SK-N-MC (cell line): Measurements from ENCODE around the gene TEAD2.

ENCODE experiments used
- DNase-seq: peaks from one replicate; pipeline ENCODE4 v3.0.0-alpha.2; 2011; ENCODE audit warnings: low read depth, low spot score
- H3K27ac ChIP-seq: fragments of 200-600 bp; sonication (generic); 2 replicates; pipeline ENCODE4 v1.5.1; 2016; ENCODE audit warnings: mixed run types
- H3K36me3 ChIP-seq: fragments of 200-600 bp; sonication (generic); 2 replicates; pipeline ENCODE4 v1.6.1; 2017; ENCODE audit warnings: antibody characterized with exemption, low read length, mixed read lengths; ENCODE audit not compliant: insufficient read depth
- H3K4me3 ChIP-seq: fragments of 200-600 bp; sonication (generic); 2 replicates; pipeline ENCODE4 v1.5.1; 2016
- H3K9ac ChIP-seq: fragments of 200-600 bp; sonication (generic); 2 replicates; pipeline ENCODE4 v1.8.0; 2017; ENCODE audit warnings: mixed run types, mixed read lengths; ENCODE audit not compliant: insufficient read length
- H3K9me3 ChIP-seq: fragments of 200-600 bp; sonication (generic); 2 replicates; pipeline ENCODE4 v1.6.1; 2017; ENCODE audit warnings: low read depth, mild to moderate bottlenecking, antibody characterized with exemption, low read length, moderate library complexity, mixed read lengths
- EZH2 ChIP-seq: fragments of 200-600 bp; sonication (generic); IDR thresholded peaks from one replicate; pipeline ENCODE4 v1.6.1; 2017; ENCODE audit warnings: antibody characterized with exemption
- FOXP2 ChIP-seq: optimal IDR thresholded peaks from 2 replicates; pipeline ENCODE3; 2011; ENCODE audit warnings: mild to moderate bottlenecking, moderate library complexity; ENCODE audit not compliant: insufficient read depth; ENCODE audit errors: extremely low read length, control extremely low read depth
- POLR2AphosphoS5 ChIP-seq: IDR thresholded peaks from 2 replicates; pipeline ENCODE4 v1.6.1; 2012; ENCODE audit warnings: mild to moderate bottlenecking, low read depth, low read length, borderline replicate concordance

Gene TEAD2

DNA sequence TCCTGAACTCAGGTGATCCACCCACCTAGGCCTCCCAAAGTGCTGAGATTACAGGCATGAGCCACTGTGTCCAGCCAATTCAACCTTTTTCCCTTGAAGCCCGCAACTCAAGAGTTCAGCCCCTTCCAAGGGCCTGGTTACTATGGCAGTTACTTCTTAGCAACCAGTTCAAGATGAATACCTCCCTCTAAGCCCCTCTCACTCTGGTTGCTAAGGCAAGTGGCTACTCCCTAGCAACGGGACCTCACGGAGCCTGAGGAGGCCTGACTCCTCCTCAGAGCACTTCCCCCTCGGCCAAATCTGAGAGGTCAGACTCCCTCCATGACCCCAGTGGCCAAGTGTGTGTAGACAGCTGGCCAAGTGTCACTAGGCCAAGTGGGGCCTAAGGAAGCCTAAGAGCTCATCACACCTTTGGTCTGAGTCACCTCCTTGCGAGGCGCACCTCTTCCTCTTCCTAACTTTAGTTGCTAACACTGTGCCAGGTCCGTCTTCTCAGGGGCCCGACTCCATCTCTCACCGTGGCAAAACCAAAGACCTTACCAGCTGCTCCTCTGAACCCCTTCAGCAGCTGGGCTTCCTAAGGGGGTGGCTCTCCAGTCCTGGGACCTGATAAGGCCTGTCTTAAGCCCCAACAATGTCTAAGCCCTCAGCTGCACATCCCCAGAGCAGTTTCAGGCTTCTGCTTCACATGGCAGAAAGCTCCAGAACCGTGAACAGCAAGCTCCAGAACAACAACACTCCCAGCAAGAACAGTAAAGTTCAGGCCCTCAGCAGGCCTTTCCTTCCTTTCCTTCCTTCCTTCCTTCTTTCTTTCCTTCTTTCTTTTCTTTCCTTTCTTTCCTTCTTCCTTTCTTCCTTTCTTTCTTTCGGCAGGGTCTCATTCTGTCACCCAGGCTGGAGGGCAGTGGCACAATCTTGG lies 17.5 kb downstream of the TEAD2 start:
- Histone ChIP-seq H3K36me3 (peaks cover 88% of the 10 kb centered on the region), H3K4me3 (no peak overlapping the region), H3K9ac (no peak overlapping the region), H3K9me3 (no peaks in the 10 kb centered on the region), H3K27ac (no peak overlapping the region)
- TF ChIP-seq EZH2 (no peak), POLR2AphosphoS5 (no peak), FOXP2 (no peak)
- no peak for DNase-seq

DNA sequence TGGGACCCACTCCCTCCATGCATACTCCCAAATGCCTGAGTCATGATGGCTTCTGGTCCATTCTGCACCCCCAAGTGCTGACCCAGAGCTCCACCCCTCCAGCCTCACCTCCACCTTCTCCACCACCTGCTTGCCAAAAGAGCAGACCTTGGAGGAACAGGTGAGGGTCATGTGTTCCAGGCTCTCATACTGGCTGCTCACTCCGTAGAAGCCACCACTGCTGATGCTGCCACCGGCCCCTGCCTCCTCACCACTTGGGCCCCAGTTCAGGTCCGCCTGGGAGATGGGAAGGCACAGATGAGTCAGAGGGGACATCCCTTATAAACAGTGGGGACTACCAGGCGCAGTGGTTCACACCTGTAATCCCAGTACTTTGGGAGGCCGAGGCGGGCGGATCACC lies 19.1 kb downstream of the TEAD2 start:
- Histone ChIP-seq H3K36me3 (peaks cover 72% of the 10 kb centered on the region), H3K27ac (no peak overlapping the region; the same call in 1 of the 2 replicates)

DNA sequence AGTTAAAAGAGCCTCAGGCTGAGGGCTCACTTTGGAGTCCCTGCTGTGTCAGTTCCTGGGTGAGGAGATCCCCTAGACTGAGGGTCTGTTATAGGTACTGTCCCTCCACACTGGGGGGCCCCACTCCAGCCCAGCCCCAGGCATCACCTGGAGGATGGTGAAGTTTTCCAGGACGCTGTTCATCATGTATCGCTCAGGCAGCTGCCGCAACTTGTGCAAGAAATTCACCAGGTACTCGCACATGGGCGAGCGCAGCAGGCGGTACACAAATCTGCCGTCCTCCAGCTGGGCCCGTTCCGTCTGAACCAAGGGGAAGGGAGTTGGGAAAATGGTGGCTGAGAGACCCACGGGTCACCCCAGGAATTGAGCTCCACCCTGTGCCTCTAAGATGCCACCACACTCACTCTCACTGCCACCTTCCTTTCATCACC lies 19.9 kb downstream of the TEAD2 start:
- peaks cover 64% of the 10 kb centered on the region for H3K36me3 ChIP-seq
- no peak for TF ChIP-seq EZH2
- no peak for TF ChIP-seq POLR2AphosphoS5
- TF ChIP-seq FOXP2: no peak
- H3K9ac ChIP-seq: no peak overlapping the region
- no peaks in the 10 kb centered on the region for H3K9me3 ChIP-seq
- H3K4me3 ChIP-seq: no peak overlapping the region
- DNase-seq: no peak
- peak overlapping the region; percentile 80 for H3K27ac ChIP-seq

More for the DNA sequence above, 19.1 kb downstream of the TEAD2 start:
- Histone ChIP-seq H3K9ac (no peak overlapping the region), H3K4me3 (no peak overlapping the region), H3K9me3 (no peaks in the 10 kb centered on the region)
- TF ChIP-seq EZH2 (no peak), POLR2AphosphoS5 (no peak), FOXP2 (no peak)
- DNase-seq: no peak

DNA sequence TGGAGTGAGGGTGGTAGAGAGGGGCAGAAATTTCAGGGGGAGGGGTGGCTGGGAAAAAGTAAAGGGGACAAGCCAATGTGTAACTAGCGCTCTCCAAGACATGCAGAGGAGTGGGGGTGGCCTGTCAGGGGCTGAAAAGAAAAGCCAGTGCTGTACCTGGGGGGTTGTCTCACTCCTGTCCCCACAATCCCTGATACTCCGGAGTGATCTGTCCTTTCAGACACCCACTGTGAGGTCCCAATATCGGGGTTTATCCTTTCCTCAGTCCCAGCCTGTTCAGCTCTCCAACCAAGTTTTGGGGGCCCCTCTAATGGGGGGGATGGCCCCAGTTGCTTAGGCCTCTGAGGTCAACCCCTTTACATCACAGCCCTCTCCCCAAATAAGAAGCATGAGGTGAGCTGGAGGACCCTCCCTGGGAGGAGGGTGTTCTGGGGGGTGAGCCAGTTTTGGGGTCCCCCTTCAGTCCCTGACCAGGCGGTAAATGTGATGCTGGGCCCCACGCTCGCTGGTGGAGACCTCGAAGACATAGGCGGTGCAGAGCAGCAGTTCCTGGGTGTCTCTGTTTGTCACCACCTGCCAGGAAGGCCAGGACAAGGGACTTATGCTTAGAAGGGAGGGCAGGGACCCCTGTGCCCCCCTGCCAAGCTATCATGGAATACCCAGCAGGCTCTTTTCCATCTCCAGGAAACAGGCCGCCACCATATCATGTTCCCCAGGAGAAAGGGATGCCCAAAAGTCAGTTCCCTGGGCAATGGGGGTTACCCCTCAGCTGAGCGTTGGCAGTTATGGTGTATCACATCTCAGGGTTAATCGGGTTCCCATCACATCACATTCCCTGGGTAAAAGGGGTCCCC lies 21.1 kb downstream of the TEAD2 start:
- Histone ChIP-seq H3K9me3 (no peaks in the 10 kb centered on the region), H3K4me3 (peak overlapping the region; percentile 76), H3K27ac (peak overlapping the region; percentile 95), H3K9ac (peak overlapping the region; percentile 49), H3K36me3 (peaks cover 52% of the 10 kb centered on the region)
- no peak for DNase-seq
- TF ChIP-seq FOXP2 (no peak), EZH2 (no peak), POLR2AphosphoS5 (no peak)

DNA sequence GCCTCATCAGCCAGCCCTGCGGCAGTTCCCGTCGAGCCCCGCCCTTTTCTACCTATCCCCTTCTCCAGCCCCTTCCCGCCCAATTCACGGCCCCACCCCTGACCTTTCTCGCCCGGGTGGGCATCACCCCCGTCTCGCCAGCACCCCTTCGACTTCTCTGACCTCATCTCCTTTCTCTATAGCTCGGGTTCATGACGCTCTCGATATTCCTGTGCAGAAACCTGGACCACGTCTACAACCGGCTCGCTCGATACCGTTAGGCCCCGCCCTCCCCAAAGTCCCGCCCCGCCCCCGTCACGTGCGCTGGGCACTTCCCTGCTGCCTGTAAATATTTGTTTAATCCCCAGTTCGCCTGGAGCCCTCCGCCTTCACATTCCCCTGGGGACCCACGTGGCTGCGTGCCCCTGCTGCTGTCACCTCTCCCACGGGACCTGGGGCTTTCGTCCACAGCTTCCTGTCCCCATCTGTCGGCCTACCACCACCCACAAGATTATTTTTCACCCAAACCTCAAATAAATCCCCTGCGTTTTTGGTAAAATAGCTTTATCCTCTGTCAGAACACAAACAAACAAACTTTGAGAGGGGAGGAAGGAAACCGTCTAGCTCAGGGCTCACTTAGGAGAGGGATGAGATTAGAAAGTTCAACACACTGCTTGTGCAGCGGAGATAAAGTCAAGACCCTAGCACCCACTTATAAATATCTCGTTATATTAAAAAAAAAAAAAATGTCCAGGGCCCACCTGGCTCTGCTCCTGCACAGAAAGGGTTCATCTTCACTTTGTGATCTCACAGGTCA lies 21.9 kb downstream of the TEAD2 start:
- Histone ChIP-seq H3K36me3 (peaks cover 47% of the 10 kb centered on the region), H3K9me3 (no peaks in the 10 kb centered on the region), H3K27ac (peak overlapping the region; percentile 95), H3K4me3 (peak overlapping the region; percentile 76), H3K9ac (peak overlapping the region; percentile 49)
- TF ChIP-seq FOXP2: peak; percentile 93
- no peak for TF ChIP-seq EZH2
- TF ChIP-seq POLR2AphosphoS5: peak; percentile 68
- peak; percentile 44 for DNase-seq

DNA sequence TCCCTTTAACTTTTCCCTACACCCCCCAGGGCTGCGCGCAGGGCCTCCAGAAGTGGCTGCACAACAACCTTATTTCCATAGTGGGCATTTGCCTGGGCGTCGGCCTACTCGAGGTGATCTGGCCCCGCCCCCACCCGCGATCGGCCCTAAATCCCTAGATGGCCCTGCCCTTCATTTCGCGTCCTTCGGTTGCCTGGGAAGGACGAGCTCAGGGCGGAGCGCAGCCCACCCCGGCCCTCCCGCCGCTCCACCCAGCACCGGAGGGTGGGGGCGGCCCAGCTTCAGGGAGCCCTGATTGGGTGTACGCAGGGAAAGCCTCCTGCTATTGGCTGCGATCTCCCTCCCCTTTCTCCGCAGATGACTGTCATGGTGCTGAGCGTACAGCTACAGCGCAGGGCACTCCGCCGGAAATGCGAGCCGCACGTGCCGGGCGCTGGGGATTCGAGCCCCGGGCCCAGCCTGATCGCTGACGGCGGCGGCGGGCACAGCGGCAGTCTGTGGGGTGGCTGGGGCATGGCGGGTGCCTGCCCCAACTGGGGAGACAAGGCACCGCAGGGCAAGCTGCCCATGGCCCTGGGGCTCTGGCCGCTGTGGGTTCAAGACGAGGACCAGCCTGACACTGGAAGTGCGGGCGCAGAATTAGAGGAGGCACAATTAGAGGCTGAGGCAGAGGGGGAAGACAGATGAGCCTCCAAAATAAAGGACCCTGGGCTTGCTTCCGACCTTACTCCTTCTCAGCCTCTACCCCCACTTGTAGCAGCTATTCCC lies 22.7 kb downstream of the TEAD2 start:
- Histone ChIP-seq H3K4me3 (peak overlapping the region; percentile 76), H3K9me3 (no peaks in the 10 kb centered on the region), H3K9ac (peak overlapping the region; percentile 49), H3K36me3 (peaks cover 39% of the 10 kb centered on the region), H3K27ac (peak overlapping the region; percentile 95)
- TF ChIP-seq EZH2: no peak
- peak; percentile 58 for TF ChIP-seq POLR2AphosphoS5
- DNase-seq: peak; percentile 85

DNA sequence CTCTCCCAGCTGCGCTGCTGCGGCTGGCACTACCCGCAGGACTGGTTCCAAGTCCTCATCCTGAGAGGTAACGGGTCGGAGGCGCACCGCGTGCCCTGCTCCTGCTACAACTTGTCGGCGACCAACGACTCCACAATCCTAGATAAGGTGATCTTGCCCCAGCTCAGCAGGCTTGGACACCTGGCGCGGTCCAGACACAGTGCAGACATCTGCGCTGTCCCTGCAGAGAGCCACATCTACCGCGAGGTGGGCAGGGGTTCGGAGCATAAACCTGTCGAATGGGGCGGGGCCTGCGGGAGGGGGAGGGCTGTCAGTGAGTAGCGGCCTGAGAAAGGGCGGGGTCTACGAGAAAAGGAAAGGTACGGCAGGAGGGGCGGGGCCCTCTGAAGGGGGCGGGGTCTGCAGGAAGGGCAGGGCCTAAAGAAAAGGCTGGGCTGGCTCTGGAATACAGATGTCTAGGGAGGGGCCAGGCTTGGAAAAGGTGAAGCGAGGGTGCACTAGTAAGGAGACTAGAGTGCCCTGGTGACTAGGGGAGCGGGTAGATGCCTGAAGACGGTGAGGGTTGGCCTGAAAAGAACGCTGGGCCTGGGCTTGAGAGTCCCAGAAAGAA lies 23.4 kb downstream of the TEAD2 start:
- no peak for DNase-seq
- no peak overlapping the region for H3K9ac ChIP-seq

More for the DNA sequence above, 23.4 kb downstream of the TEAD2 start:
- Histone ChIP-seq H3K27ac (peak overlapping the region; percentile 77), H3K4me3 (peak overlapping the region; percentile 76), H3K36me3 (peaks cover 32% of the 10 kb centered on the region), H3K9me3 (no peaks in the 10 kb centered on the region)
- no peak for TF ChIP-seq FOXP2
- TF ChIP-seq EZH2: no peak
- TF ChIP-seq POLR2AphosphoS5: no peak; the same call in 1 of the 2 replicates
